Measurements from ENCODE around the gene HNRNPH1. TPM values are rescaled to one million over a fixed set of nuclear protein-coding genes. Genes with fewer than 3 reads are reported as not detected.
"Not testable (repeated sequence)": the region's sequence is repeated elsewhere in the genome, so short reads cannot be mapped to it uniquely, and the experiment has no call there.

HNRNPH1 gene
- total and polyA plus RNA-seq, 2 donors = 241 to 1,016 TPM

DNA sequence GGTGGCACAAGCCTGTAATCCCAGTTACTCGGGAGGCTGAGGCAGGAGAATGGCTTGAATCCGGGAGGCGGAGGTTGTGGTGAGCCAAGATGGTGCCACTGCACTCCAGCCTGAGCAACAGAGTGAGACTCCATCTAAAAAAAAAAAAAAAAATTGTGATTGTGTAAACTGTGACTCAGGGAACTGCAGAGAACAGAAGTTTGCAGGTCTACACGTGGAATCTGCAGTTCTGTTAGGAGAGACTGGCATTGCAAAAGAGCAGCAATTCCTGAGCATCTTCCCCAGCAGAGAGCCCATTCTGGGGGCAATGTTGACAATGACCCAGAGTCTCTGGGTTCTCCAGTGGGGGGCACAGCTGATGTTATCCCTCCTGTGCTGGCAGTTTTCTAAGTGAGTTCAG lies 18.3 kb upstream of the HNRNPH1 start:
- H3K36me3 ChIP-seq (ENCODE audit: insufficient read depth); H3K4me3 ChIP-seq (ENCODE audit: low read depth, low read length); H3K4me1 ChIP-seq (ENCODE audit: insufficient read depth); H3K27ac ChIP-seq (ENCODE audit: low read depth); DNase-seq (ENCODE audit: extremely low spot score): not testable (repeated sequence)
- WGBS = no CpG with 5 or more reads among the region's 4 CpGs

DNA sequence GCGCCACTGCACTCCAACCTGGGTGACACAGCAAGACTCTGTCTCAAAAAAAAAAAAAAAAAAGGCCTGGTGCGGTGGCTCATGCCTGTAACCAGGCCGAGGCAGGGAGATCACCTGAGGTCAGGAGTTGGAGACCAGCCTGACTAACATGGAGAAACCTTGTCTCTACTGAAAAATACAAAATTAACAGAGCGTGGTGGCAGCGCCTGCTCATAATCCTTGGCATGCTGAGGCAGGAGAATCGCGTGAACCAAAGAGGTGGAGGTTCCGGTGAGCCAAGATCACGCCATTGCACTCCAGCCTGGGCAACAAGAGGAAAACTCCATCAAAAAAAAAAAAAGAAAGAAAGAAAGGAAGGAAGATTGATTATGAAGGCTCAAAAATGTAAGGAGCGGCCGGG lies 15.8 kb upstream of the HNRNPH1 start:
- WGBS = 92% methylated on average over 11 of the region's 11 CpGs
- DNase-seq (ENCODE audit: extremely low spot score); H3K27ac ChIP-seq (ENCODE audit: low read depth); H3K4me3 ChIP-seq (ENCODE audit: low read depth, low read length); H3K4me1 ChIP-seq (ENCODE audit: insufficient read depth); H3K36me3 ChIP-seq (ENCODE audit: insufficient read depth): not testable (repeated sequence)

DNA sequence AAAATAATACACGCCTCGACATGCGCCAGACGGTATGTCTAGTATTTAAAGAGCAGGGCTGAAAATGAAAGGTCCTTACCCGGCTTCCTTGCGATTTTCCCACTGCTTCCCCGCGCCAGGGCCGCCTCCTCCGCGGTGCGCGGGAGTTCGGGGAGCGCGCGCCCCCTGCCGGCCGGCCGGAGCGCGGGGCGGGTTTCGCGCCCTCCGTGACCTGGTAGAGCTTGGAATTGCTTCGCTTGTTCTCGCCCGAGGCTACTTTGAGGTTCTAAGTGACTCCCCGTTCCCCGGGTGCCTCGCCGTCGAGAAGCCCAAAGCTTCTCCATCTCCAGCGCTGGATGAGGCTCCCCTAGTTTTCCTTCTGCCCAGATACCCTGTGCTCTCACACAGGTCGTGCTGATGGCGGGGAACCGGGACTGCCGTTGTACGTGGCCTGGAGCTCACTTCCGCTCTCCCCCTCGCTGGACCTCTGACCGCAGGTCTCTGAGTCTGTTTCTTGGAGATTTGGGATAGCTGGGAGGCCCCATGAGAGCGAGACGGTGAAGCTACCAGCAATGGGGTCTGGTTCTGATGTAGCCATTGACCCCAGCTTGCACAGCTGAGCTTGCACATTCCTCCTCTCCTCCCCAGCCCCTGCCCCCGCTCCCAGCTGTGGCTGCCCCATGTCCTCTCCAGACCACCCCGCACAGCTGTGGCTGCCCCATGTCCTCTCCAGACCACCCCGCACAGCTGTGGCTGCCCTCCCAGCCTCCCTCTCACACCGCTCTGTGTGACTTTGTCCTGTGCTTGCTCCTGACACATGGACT lies 11.1 kb upstream of the HNRNPH1 start:
- H3K4me3 ChIP-seq (ENCODE audit: low read depth, low read length); DNase-seq (ENCODE audit: extremely low spot score); H3K4me1 ChIP-seq (ENCODE audit: insufficient read depth); H3K27ac ChIP-seq (ENCODE audit: low read depth); H3K36me3 ChIP-seq (ENCODE audit: insufficient read depth): not testable (repeated sequence)
- WGBS = 8% methylated on average over 9 of the region's 49 CpGs

DNA sequence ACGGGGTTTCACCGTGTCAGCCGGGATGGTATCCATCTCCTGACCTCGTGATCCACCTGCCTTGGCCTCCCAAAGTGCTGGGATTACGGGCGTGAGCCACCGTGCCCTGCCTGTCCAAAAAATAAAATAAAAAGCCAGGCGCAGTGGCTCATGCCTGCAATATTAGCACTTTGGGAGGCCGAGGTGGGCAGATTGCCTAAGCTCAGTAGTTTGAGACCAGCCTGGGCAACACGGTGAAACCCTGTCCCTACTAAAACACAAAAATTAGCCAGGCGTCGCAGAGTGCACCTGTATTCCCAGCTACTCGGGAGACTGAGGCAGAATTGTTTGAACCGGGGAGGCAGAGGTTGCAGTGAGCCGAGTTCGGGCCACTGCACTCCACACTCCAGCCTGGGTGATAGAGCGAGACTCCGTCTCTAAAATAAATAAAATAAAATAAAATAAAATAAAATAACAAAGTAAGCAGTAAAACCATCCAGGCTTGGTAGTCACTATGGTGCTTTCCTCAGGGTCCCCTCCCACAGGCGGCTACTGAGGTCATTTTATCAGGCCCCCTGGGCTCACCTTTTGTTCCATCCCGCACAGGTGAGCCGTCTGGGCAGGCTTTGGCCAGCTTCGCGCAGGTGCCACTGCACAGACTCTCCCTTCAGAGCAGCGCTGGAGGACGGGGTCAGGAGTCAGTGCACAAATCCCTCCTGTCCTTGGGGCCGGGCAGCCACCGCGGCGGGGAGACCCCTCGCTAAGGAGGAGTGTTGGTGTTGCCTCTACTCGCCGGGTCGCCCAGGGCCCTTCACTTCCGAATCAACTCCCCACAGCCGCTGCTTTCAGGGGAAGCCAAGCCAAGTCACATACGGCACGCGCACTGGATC lies 10.3 kb upstream of the HNRNPH1 start:
- not testable (repeated sequence) for DNase-seq (ENCODE audit: extremely low spot score); H3K27ac ChIP-seq (ENCODE audit: low read depth); H3K36me3 ChIP-seq (ENCODE audit: insufficient read depth); H3K4me1 ChIP-seq (ENCODE audit: insufficient read depth)
- peak overlapping the region; percentile 28 for H3K4me3 ChIP-seq (ENCODE audit: low read depth, low read length)
- WGBS = 73% methylated on average over 19 of the region's 38 CpGs

DNA sequence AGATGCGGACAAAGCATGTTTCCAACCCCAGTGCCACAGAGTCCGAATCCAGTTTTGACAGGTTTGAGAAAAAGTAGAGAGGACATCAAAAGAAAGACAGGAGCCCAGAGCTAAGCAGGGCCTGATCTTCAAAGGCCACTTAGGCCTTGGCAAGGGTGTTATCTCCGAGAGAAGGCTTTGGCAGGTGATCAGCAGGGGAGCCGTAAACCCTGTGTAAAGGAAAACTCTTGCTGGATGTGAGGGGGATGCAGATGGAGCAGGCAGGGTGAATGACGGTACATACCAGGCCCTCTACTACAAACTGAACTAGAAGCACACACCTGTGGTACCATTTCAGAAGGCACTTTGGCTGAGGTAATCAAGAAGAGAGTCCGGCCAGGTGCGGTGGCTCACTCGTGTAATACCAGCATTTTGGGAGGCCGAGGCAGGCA lies 1.4 kb upstream of the HNRNPH1 start:
- 80% methylated on average over 9 of the region's 9 CpGs for WGBS
- Histone ChIP-seq H3K4me1 (ENCODE audit: insufficient read depth) (no peaks in the 10 kb centered on the region), H3K4me3 (ENCODE audit: low read depth, low read length) (no peak overlapping the region)

GRCh38 chr5:179623906-179624741 lies 653 bp upstream of the HNRNPH1 start:
- peaks cover 1% of the 10 kb centered on the region for H3K4me1 ChIP-seq (ENCODE audit: insufficient read depth)
- peak overlapping the region; percentile 48 for H3K4me3 ChIP-seq (ENCODE audit: low read depth, low read length)
- 5% methylated on average over 68 of the region's 68 CpGs for WGBS
- peaks cover 2% of the 10 kb centered on the region for H3K36me3 ChIP-seq (ENCODE audit: insufficient read depth)
- no peak for DNase-seq (ENCODE audit: extremely low spot score)
- peak overlapping the region; percentile 92 for H3K27ac ChIP-seq (ENCODE audit: low read depth)

More for the DNA sequence above, 1.4 kb upstream of the HNRNPH1 start:
- no peak for DNase-seq (ENCODE audit: extremely low spot score)
- peaks cover 2% of the 10 kb centered on the region for H3K36me3 ChIP-seq (ENCODE audit: insufficient read depth)
- peak overlapping the region; percentile 53 for H3K27ac ChIP-seq (ENCODE audit: low read depth)

DNA sequence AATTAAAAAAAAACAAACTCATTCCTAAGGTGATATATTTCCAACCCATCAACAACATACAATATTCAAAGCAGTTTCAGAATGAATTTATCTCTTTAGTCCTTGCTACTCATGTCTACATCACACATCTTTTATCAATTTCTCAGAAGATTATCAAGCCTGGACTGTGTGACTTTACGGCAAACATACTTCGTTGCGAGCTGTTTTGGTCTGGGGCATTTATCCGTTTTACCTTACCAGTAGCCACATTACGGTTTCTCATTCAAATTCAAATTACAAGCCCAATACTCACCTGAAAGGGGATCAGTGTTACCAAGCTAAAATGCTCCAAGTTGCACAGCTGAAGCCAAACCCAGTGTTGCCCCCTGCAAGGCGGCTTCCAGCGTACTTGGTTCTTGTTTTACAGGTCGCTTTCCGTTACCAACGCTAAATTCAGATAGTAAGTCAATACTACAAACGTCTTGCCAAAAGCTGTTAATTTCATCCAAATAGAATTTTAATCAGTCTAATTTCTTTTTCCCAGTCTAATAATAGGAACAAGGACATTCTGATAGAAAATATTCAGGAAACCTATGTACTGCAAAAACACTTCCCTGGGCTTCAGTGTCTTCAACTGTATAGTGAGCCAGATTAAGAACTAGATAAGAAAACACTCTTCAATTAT lies 1.8 kb downstream of the HNRNPH1 start:
- peak overlapping the region; percentile 79 for H3K4me3 ChIP-seq (ENCODE audit: low read depth, low read length)
- 6% methylated on average over 11 of the region's 11 CpGs for WGBS
- DNase-seq (ENCODE audit: extremely low spot score) = no peak
- H3K27ac ChIP-seq (ENCODE audit: low read depth) = no peak overlapping the region
- peaks cover 5% of the 10 kb centered on the region for H3K36me3 ChIP-seq (ENCODE audit: insufficient read depth)
- H3K4me1 ChIP-seq (ENCODE audit: insufficient read depth) = peaks cover 1% of the 10 kb centered on the region

GRCh38 chr5:179620703-179621350 lies 2.6 kb downstream of the HNRNPH1 start:
- Histone ChIP-seq H3K4me3 (ENCODE audit: low read depth, low read length) (peak overlapping the region; percentile 4), H3K27ac (ENCODE audit: low read depth) (no peak overlapping the region), H3K4me1 (ENCODE audit: insufficient read depth) (peaks cover 1% of the 10 kb centered on the region), H3K36me3 (ENCODE audit: insufficient read depth) (peaks cover 10% of the 10 kb centered on the region)
- 11% methylated on average over 5 of the region's 5 CpGs for WGBS
- no peak for DNase-seq (ENCODE audit: extremely low spot score)

GRCh38 chr5:179620293-179620692 lies 3.2 kb downstream of the HNRNPH1 start:
- Histone ChIP-seq H3K27ac (ENCODE audit: low read depth) (no peak overlapping the region), H3K36me3 (ENCODE audit: insufficient read depth) (peaks cover 11% of the 10 kb centered on the region), H3K4me1 (ENCODE audit: insufficient read depth) (peaks cover 1% of the 10 kb centered on the region), H3K4me3 (ENCODE audit: low read depth, low read length) (no peak overlapping the region)
- WGBS = 2% methylated on average over 3 of the region's 3 CpGs
- no peak for DNase-seq (ENCODE audit: extremely low spot score)

DNA sequence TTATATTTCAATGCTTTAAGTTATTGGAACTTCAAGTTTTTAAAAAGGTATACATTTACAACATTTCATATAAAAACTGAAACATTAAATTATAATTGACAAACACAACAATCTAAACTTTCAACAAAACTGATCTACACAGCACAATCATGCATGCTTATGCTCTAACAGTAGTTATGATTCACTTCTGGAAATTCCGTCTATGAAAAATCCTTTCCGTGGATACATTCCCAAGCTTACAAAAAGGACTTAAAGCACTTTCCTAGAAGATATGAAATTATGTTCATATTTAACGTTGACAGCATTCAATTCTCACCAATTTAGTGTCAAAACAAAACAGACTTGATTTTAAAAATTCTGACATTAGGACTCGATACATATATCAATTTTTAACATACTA lies 3.7 kb downstream of the HNRNPH1 start:
- H3K4me3 ChIP-seq (ENCODE audit: low read depth, low read length) = no peak overlapping the region
- peaks cover 1% of the 10 kb centered on the region for H3K4me1 ChIP-seq (ENCODE audit: insufficient read depth)
- peaks cover 14% of the 10 kb centered on the region for H3K36me3 ChIP-seq (ENCODE audit: insufficient read depth)
- 6% methylated on average over 4 of the region's 4 CpGs for WGBS
- H3K27ac ChIP-seq (ENCODE audit: low read depth) = no peak overlapping the region
- no peak for DNase-seq (ENCODE audit: extremely low spot score)

DNA sequence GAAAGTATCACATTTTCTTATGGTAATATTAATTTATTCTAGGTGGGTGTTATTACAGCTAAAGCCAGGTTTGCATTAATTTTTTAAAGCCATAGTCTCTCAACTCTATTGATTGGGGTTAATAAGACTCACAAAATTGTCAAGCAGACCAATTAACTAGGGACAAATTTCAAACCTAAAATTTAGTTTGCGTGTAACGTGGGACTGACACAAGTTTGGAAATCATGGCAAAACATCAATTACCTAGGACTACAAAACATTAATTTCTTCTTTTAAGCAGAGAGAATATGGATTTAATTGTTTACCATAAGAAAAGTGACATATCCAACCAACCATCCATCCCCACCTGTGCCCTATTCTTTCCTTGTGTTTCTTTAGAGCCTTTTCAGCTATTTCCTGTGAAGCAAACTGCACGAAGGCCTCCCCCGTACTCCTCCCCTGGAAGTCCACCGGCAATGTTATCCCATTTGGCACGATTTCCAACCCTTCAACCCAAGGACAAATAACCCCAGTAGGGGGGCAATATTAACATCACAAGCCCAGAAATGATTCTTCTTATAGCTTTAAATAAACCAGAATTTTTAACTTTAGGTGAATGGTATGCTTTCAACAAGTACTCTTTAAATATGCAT lies 4.4 kb downstream of the HNRNPH1 start:
- H3K27ac ChIP-seq (ENCODE audit: low read depth) = no peak overlapping the region
- peaks cover 14% of the 10 kb centered on the region for H3K36me3 ChIP-seq (ENCODE audit: insufficient read depth)
- DNase-seq (ENCODE audit: extremely low spot score) = no peak
- H3K4me1 ChIP-seq (ENCODE audit: insufficient read depth) = peaks cover 1% of the 10 kb centered on the region
- H3K4me3 ChIP-seq (ENCODE audit: low read depth, low read length) = no peak overlapping the region
- WGBS = 14% methylated on average over 6 of the region's 6 CpGs

DNA sequence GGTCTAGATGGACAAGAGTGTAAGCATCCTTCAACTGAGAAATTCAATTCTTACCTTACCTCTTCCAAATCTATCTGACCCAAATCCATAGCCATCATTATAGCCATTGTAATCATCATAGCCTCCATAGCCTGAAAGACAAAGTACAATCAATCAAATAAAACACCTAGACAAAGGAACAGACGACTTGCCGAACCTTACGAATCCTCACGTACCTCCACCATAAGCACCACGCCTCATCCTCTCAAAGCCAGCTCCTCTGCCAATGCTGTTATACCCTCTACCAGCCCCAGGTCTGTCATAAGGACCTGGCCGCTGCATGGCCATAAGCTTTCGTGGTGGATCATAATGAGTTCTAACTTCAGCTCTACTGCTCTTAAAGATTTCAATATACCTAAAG lies 5.5 kb downstream of the HNRNPH1 start:
- Histone ChIP-seq H3K4me3 (ENCODE audit: low read depth, low read length) (no peak overlapping the region), H3K36me3 (ENCODE audit: insufficient read depth) (peaks cover 22% of the 10 kb centered on the region), H3K4me1 (ENCODE audit: insufficient read depth) (peaks cover 1% of the 10 kb centered on the region), H3K27ac (ENCODE audit: low read depth) (no peak overlapping the region)
- WGBS = 72% methylated on average over 7 of the region's 7 CpGs
- no peak for DNase-seq (ENCODE audit: extremely low spot score)
